MV-4-11 (cell line): ENCODE data around the gene BRD2.
A peak's percentile ranks its signal among the peaks of the same experiment; 100 is the strongest.

Experiments used
- DNase-seq: peaks from one replicate; lab custom pipeline; 2025; lab: John Stamatoyannopoulos, UW

Gene BRD2

DNA sequence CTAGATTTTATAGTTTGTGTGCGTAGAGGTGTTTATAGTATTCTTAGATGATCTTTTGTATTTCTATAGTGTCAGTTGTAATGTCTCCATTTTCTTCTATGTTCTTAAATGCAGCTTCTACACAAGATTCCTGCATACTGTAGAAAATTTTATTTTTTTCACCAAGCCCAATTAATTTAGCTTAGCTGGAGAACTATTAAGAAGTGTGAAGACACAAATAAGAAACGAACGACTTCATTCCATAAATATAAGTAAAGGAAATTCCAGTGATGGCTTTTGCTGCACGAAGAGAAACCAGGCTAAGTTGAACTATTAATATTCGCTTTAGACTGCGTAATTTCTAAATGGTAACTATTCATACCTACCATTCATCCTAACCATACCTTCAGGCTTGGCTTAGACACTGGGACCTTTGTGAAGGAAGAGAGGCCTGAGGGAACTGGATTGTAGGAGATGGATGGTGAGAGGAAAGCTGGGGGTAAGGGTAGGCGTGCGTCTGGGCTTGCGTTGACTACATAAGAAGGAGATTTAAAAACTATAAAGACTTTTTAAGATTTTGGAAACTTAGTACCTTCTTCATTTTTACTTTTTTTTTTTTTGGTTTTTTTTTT, 25.1 kb downstream of the BRD2 start:
- no peak for DNase-seq

DNA sequence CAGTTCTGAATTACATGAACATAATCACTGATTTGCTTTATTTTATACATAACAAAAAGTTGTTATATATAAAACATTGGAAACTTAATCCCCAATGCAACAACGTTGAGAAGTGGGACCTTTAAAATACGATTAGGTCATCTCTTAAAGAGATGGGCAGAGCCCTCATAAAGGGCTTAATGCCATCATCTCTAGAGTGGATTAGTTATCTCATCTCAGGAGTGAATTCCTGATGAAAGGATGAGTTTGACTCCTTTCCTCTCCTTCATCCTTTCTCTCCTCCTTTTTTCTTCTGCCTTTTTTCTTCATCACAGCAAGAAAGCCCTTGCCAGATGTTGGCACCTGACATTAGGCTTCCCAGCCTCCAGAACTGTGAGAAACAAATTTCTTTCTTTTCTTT, 27.1 kb downstream of the BRD2 start:
- no peak for DNase-seq

DNA sequence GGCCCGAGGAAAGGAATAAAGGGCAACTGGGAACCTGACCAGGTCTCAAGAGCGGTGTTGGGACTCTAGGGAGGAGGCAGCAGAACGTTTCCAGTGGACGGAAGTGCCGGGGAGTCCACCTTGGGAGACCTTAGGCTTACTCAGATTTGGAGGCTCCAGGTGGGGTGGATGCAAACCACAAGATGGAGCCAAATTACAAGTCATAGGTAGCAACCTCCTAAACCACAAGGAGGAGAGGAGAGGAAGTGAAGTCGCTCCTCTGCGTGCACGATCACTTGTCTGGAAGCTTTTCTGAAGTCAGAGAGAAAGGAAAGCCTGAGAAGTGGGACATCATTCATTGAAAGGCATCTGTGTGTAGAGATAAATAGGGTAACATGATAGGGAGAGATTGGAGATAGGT, 31.7 kb downstream of the BRD2 start:
- DNase-seq = no peak

DNA sequence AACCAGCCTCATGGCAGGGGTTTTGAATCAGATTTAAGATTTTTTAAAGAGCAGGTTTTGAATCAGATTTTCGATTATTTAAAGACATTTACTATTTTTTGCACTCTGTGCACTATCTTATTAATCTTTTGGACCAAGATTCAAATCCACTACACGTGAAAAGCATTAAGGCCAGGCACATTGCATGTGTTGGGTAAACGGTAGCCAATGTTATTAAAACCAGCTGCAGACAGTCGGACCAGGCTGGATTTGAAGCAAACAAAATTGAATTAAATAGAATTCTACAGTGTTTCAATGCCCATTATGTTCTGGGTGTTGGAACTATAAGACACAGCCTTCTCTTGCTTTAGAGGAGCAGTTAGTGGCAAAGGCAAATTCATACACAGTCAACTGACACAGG, 33.3 kb downstream of the BRD2 start:
- no peak for DNase-seq

DNA sequence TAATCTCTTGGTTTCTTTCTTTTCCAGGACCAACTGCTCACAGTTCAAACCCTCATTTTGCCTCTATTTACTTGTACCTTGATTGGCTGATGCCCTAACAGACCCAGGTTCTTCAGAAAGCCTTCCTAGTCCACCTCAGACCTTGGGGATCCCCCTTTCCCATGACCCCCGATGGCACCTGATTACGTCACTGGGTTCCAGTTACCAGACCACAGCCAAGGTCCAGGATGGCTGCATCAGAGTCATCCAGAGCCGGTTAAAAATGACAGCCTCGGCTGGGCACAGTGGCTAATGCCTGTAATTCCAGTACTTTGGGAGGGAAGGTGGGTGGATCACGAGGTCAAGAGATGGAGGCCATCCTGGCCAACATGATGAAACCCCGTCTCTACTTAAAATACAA, 36.5 kb downstream of the BRD2 start:
- DNase-seq = no peak

DNA sequence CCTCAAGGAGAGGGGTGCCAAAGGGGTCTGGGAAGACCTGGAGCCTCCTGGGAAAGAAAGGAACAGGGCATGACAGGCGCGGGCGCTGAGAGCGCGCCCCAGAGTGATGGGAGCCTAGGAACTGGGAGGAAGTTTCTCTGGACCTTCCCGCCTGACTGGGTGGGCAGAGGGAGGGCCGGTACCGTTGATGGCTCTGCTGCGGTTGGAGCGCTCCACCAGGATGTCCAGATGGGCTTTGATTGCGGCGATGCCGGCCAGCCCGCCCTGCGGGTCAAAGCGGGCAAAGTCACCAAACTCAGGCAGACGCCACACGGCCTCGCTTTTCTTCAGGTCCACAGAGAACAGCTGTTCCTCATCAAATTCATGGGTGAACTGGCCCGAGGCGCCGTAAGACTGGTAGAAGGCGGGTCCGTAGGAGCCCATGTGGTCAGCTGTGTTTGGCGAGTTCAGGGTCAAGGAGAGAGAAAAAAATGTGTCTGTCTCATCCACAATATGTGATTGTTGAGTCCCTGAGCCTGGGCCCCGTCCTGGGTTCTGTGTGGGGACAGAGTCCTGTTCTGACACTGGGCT, 39.5 kb downstream of the BRD2 start:
- no peak for DNase-seq

DNA sequence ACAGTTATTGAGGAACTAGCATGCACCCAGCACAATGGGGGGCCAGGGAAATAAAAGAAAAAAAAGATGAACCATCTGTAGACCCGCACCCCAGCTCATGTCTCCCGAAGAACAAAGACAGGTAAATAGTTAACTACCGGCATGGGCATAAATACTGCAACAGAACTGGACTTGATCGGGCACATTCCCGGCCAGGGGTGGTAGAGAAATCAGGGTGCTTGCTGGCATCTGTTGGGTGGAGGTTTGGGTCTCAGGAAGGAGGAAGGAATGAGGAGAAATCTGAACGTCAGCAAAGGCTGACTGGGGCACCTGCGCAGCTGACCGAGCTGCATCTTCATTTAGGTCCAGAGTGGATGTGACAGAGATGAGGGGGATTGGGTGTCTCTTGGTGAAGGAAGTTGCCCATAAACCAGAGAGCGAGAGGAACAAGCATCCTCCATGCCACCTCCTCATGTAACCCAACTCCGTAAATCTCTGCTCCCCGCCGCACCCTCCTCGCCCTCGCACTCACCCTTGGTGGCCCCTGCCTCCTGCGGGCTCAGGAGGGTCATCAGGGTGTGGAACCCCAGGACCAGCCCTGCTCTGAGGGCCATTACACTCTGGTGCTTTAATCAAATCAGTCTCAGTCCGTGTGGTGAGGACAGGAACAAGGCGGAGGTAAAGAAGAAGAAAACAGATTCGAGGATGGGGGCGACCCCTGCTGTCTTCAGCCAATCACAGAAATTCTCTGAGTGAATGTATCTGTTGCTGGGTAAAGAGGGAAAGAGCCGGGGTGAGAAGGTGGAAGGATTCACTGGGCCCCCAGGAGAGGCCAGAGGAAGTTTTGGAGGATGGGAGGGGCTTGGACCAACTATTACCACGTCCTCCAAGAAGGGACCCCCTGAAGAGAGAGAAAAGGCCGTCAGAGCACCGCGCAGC, 40.8 kb downstream of the BRD2 start, which contains the start of gene HLA-DOA:
HLA-DOA (minus strand) TSS at position 648 of the 918 bp plus-strand sequence.
- no peak for DNase-seq

DNA sequence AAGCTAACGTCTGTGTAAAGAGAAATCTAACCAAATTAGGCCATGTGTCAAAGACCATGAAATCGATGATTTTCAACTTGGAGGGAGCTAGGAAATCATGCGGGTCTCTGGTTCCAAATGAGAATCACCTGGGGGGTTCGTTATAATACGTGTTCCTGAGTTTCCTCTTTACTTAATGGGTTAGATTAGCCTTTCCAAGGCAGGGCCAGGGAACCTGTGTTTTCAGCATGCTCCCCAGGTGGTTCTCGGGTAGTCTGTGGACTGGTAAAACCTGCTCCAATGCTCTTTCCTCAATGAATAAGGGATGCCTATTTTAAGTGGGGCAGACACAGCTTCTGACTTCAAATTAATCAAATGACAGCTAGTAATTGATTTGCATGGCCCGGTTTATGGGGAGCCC, 42.0 kb downstream of the BRD2 start:
- DNase-seq = no peak

DNA sequence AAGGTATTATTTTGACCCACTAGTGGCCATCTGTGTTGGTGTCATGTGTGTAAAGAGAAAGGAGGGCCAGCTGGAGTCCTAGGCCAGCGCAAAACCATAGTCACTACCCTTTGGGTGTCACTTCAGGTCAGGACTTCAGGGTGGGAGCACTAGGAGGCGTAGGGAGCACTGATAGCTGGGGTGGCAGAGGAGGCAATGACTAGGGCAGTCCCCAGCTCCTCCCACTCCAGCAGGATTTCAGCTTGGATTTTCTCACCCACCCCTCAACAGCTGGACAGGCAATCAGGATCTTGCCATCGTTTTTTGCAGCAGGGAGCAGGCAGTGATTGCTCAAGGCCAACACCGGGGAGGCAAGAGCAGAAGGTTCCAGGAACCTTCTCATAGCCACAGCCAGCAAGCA, 45.2 kb downstream of the BRD2 start:
- DNase-seq = no peak

DNA sequence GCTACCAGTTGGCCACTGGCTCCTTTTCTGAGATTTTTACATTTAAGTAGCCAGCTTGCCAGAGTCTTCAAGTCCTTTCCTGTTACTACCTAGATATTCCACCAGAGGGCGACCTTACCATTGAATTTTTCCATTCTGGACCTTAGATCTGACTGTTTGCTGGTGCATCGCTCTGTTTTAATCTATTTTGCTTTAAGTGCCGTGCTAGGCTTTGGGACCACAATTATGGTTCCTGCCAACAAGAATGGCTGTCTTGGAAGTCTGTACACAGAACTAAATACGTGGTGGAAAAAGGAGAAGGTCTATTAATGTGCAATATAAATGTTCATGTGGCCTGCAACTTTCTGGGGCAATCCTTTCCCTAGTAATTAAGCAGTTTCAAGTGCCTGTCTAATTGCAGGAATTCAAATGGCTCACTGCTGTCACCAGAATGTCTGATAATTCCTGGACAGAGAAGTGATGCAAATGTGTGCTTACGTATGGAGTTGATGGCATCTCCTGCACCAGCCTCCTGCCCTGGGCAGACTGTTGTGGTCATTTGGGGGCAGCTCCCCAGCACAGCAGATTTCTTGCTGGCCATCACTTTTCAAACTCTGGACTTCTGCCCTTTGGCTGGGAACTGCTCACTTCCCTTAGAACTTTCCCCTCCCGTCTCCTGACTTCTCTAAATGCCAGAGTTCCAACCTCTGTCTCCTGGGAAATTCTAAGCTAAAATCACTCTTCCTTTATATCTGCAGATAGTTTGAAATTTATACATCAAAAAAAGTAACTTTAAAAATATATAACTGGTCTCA, 46.6 kb downstream of the BRD2 start:
- DNase-seq = peak; percentile 76

DNA sequence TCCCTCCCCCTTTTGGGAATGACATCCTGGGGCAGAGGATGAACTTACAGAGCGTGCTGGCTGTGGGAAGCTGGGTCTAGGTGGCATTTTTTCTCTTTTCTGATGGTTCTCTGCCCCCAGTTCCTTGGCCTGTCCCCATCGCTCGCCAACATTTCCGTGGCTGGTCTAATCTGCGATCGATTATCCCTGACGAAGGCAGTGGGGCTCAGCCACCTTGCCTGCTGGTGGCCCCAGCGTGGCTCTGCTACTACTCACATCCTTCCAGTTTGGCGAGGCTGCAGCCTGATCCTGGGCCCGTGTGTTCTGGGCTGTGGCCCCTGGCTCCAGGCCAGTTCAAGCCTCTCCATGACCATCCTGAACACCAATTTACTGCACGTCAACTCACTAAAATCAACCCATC, 47.4 kb downstream of the BRD2 start:
- DNase-seq = no peak

DNA sequence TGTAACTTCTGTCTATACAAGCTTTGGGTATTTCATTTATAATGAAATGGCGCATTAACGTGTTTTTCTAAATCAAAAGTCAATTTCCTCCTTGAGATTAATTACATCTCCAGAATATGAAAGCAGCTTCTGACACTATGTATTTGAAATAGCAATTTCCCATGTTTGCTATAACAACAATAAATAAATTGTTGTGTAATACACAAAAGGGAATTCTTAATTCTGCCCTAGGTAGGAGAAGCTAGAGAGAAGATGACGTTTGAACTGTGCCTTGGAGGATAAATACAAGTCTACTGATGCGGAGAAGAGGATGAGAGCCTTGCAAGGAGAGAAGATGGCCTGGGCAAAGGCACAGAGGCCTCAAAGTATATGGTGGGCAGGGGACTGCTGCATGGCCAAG, 48.6 kb downstream of the BRD2 start:
- no peak for DNase-seq

DNA sequence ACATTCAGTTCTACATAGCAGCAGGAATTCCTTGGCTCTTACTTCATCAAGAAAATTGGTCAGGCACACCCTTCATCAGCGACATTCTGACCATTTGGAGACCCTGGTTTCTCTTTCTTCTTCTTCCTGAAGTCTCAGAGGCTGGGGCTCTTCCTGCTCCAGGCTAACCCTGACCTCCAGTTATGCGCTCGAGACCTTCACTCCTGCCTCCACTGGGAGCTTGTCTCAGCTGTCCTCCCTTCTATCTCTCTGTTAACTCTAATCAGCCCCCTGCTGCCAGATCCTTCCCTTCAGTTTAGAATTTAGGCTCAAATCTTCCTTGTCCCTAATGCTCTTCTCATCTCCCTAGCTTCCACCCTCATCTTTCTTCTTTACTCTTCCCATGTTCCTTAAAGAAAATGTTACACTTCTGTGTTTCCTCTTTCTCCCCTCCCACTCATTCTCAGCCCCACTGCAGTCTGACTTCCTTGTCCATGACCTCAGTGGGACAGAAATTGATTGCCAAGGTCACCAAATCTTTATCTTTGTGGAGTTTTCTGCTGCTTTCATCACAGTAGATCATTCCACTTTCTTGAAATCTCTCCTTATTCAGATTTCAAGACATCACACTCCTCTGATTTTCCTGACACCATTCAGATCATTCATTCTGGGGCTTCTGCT, 49.4 kb downstream of the BRD2 start:
- peak; percentile 18 for DNase-seq

DNA sequence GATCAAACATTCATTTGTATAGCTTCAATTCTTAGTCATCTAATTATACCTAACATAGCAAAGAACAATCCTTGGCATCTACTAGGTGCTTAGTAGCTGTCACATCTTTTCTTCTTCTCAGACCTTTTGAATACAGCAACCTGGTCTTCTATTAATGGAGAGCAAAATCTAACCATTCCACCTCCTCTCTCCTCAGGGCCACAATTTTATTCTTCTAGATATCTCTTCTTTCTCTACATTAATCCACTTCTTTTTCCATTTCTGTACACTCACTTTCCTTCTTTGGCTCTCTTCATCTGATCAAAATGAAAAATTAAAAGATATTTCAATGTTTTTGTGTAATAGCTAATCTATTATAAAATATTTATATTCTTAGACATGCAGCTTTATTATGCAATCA, 50.0 kb downstream of the BRD2 start:
- DNase-seq = no peak

DNA sequence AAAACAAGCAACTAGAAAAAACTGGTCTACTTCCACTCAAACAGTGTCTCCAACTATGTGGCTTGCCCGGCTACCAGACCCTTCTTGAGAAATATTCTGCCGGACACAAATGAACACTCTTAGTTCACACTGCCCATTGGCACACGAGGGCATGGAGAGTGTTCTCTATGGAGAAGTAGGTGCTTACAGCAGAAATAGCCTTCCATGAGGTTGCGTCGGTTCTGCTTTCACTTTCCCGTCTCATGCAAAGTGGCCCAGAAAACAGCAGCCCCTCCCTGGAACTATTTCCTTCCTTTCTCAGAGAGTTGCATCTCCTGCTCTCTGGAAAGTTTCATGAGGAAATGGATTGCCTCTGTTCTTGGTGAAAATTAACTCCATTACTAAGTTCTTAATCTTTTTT, 50.5 kb downstream of the BRD2 start:
- DNase-seq = peak; percentile 98

DNA sequence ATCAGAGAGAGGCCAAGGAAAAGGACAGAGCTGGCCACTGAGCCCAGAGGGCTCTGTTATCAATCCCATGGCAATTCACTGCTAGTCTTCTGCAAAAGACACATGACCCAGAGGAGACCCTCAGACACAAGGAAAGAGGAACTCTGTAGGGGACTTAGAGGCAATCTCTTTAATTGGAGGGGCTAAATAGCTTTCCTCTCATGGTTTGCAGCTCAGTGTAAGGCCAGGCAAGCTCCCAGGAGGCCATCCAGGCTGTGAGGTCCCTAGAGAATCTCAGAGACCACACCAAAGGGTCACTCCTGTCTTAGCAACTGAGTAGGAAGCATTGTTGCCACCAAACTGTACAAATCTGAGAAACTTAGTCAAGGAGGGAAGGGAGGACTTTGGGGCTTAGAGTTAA, 51.0 kb downstream of the BRD2 start:
- DNase-seq = no peak

DNA sequence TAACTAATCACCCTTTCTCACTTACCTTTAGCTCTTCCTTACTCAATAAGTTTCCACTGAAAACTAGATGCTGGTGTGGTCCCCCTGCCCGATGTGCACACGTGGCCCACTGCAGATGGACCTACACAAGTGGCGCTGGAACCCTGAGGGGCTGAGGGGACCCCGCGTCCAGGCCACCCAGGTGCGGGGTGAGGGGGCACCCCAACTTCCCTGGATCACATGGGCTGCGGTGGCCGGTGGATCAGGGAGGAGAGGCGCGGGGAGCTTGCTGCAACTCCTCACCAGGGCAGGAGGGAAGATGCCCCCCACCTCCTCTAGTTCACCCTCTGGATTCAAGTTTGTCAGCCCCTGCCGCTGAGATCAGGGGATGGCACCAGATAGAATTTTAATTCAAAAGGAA, 53.5 kb downstream of the BRD2 start:
- DNase-seq = no peak

DNA sequence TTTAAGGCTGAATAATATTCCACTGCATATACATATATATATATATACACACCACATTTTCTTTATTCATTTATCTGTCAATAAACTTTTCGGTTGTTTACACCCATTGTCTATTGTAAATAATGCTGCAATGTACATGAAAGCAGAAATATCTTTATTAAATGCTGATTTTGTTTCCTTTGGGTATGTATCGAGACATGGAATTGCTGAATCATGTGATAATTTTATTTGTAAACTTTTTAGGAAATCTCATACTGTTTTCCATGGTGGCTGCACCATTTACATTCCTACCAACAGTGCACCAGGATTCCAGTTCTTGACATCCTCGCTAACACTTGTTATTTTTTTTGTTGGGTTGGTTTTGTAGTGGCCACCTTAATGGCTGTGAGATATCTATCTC, 55.1 kb downstream of the BRD2 start:
- no peak for DNase-seq

DNA sequence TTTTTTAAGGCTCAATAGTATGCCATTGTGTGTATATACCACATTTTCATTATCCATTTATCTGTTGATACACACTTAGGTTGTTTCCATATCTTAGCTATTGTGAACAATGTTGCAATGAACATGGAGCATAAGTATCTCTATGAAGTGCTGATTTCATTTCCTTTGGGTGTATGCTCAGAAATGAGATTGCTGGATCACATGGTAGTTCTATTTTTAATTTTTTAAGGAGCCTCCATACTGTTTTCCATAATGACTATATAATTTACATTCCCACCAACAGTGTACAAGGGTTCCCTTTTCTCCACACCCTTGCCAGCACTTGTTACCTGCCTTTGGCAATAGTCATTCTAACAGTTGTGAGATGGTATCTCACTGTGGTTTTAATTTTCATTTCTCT, 56.1 kb downstream of the BRD2 start:
- no peak for DNase-seq

DNA sequence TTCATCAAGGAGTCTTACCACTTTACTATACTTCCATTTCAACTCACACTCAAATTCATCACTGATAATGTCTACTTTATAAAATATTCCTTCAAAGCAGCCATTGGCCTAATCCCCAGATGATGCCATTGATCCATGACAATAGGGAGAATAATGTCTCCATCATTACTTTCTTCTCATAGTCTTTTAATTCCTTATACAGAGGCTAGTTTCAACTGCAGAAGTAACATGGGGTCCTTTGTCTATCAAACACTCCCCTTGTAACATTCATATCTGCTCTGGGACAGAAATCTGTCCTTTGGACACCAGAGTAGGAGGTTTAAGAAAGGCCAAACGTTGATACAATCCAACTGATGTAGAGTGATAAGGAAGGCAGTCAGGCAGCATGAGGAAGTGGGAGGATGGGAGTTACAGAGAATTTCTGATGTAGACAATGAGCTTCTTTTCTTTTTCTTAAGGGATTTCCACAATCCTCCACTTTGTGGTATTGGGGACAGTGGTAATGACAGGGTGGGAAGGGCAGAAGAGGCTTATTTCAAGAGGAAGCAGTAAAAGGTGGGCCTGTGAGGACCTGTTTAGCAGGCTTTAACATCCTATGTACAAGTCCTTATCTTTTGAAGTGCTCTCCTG, 59.9 kb downstream of the BRD2 start:
- DNase-seq = peak; percentile 5
